Esophagus muscularis mucosa (tissue), 4 donors: ENCODE data around the gene ANKRD23. TPM values are rescaled to one million over a fixed set of nuclear protein-coding genes. Genes with fewer than 3 reads are reported as not detected.

Experiments
- DNase-seq: peaks from one replicate; pipeline ENCODE4 v3.0.0-alpha.2; 2017; ENCODE audit errors: extremely low spot score
- H3K27ac ChIP-seq, 4 donors: fragments of 200-600 bp; sonication (generic); replicated peaks in 1 of 4; 1 replicate in 3 of 4; 2 replicates in 1 of 4; pipeline ENCODE4 v1.5.1; 2016 to 2019; ENCODE audit warnings: mild to moderate bottlenecking in 1 of 4
- H3K27me3 ChIP-seq, 4 donors: fragments of 200-600 bp; sonication (generic); one replicate each; pipeline versions ENCODE4 v1.5.1 to v1.6.0; 2016 to 2019
- H3K36me3 ChIP-seq, 4 donors: fragments of 200-600 bp; sonication (generic); one replicate each; pipeline ENCODE4 v1.5.1; 2016 to 2019
- H3K4me1 ChIP-seq, 4 donors: fragments of 200-600 bp; sonication (generic); one replicate each; pipeline ENCODE4 v1.5.1; 2016 to 2019
- H3K4me3 ChIP-seq, 4 donors: fragments of 200-600 bp; sonication (generic); 1 replicate in 2 of 4; 2 replicates in 2 of 4; pipeline ENCODE4 v1.5.1; 2016 to 2019; ENCODE audit warnings: mild to moderate bottlenecking in 4 of 4, moderate library complexity in 1 of 4
- H3K9me3 ChIP-seq, 4 donors: fragments of 200-600 bp; sonication (generic); 1 replicate in 3 of 4; 2 replicates in 1 of 4; pipeline ENCODE4 v1.5.1; 2016 to 2019
- CTCF ChIP-seq, 3 experiments: fragments of 200-600 bp in 2 of 3; fragments of 450-650 bp in 1 of 3; sonication (generic) in 2 of 3; IDR thresholded peaks; one replicate each; pipeline ENCODE4 v1.5.1; 2017 to 2019; ENCODE audit warnings: antibody characterized with exemption in 3 of 3, mild to moderate bottlenecking in 2 of 3, moderate library complexity in 1 of 3
- EP300 ChIP-seq: sonication (generic); formaldehyde crosslinking; IDR thresholded peaks from one replicate; pipeline ENCODE4 v1.6.1; 2017; ENCODE audit warnings: antibody characterized with exemption
- POLR2A ChIP-seq: fragments of 450-650 bp; IDR thresholded peaks from one replicate; pipeline ENCODE4 v1.6.1; 2017; ENCODE audit warnings: antibody characterized with exemption, moderate library complexity, mild to moderate bottlenecking, low read depth
- POLR2AphosphoS5 ChIP-seq, 2 donors: sonication (generic); formaldehyde crosslinking; IDR thresholded peaks; one replicate each; pipeline ENCODE4 v1.6.1; 2017; ENCODE audit warnings: antibody characterized with exemption in 2 of 2
- WGBS: methylation state at CpG from one replicate; pipeline ENCODE4 v1.1.5; 2018; 5-methylcytosine and 5-hydroxymethylcytosine counted together
- intact Hi-C: fragments of 100-400 bp; cut with DNase I; formaldehyde crosslinking; loops from one replicate; pipeline ENCODE4 v1.15.1; 2023
- total RNA-seq, 4 donors: library from RNA; depleted of rRNA; stranded (reverse); fragments of >200 nt; gene quantifications; one replicate each; pipeline versions ENCODE4 v1.1.0 to v1.2.1, GENCODE V29; 2016

Gene ANKRD23
- total RNA-seq, 4 donors from 2014 or later, result 2.2 to 6.0 (median 4.2) TPM

- DNase-seq, result no peak
- H3K27ac ChIP-seq, result peak overlapping the region; percentile 48 to 64 (median 63)
- H3K27me3 ChIP-seq, result no peaks in the 10 kb centered on the region
- WGBS, result 51% methylated on average over 6 of the region's 6 CpGs
- no peak for TF ChIP-seq EP300
- TF ChIP-seq POLR2AphosphoS5 (IDR thresholded peaks at IDR 0.05), result no peak
- TF ChIP-seq CTCF (IDR thresholded peaks at IDR 0.05), result no peak
- TF ChIP-seq POLR2A, result no peak
- intact Hi-C loops, result no loop called here
- H3K36me3 ChIP-seq, result peaks cover 25 to 66% (median 51%) of the 10 kb centered on the region in 4 donors
- peaks cover 37 to 59% (median 57%) of the 10 kb centered on the region in 4 donors for H3K4me1 ChIP-seq
- H3K4me3 ChIP-seq, result no peak overlapping the region
- no peaks in the 10 kb centered on the region for H3K9me3 ChIP-seq
These were observed 19.5 kb downstream of the ANKRD23 start for GRCh38 chr2:96824079-96824870.

GRCh38 chr2:96823198-96823597 lies 20.6 kb downstream of the ANKRD23 start:
- peak overlapping the region; percentile 48 to 64 (median 63) for H3K27ac ChIP-seq
- H3K36me3 ChIP-seq, result peaks cover 14 to 55% (median 40%) of the 10 kb centered on the region in 4 donors
- H3K27me3 ChIP-seq, result no peaks in the 10 kb centered on the region
- intact Hi-C loops, result no loop called here
- peaks cover 47 to 70% (median 68%) of the 10 kb centered on the region in 4 donors for H3K4me1 ChIP-seq
- no peak for TF ChIP-seq CTCF (IDR thresholded peaks at IDR 0.05)
- TF ChIP-seq POLR2A, result no peak
- no peak for TF ChIP-seq EP300
- no peak for TF ChIP-seq POLR2AphosphoS5 (IDR thresholded peaks at IDR 0.05)
- H3K4me3 ChIP-seq, result no peak overlapping the region
- 57% methylated on average over 2 of the region's 11 CpGs for WGBS
- DNase-seq, result no peak
- no peaks in the 10 kb centered on the region for H3K9me3 ChIP-seq

GRCh38 chr2:96822786-96823185 lies 21.0 kb downstream of the ANKRD23 start:
- H3K27ac ChIP-seq, result peak overlapping the region; percentile 48 to 64 (median 63)
- DNase-seq, result no peak
- peaks cover 52 to 74% (median 72%) of the 10 kb centered on the region in 4 donors for H3K4me1 ChIP-seq
- no peaks in the 10 kb centered on the region for H3K27me3 ChIP-seq
- no peaks in the 10 kb centered on the region for H3K9me3 ChIP-seq
- intact Hi-C loops, result no loop called here
- H3K36me3 ChIP-seq, result peaks cover 10 to 51% (median 36%) of the 10 kb centered on the region in 4 donors
- 33% methylated on average over 4 of the region's 4 CpGs for WGBS
- no peak overlapping the region for H3K4me3 ChIP-seq
- TF ChIP-seq CTCF (IDR thresholded peaks at IDR 0.05) (no peak), POLR2A (no peak), POLR2AphosphoS5 (IDR thresholded peaks at IDR 0.05) (no peak), EP300 (no peak)

GRCh38 chr2:96821113-96821675 lies 22.6 kb downstream of the ANKRD23 start:
- Histone ChIP-seq H3K9me3 (no peaks in the 10 kb centered on the region), H3K27me3 (no peaks in the 10 kb centered on the region), H3K27ac (peak overlapping the region in 1 of 4 donors; percentile 8), H3K4me1 (peaks cover 59 to 84% (median 80%) of the 10 kb centered on the region in 4 donors), H3K36me3 (peaks cover 0 to 35% (median 20%) of the 10 kb centered on the region in 4 donors), H3K4me3 (no peak overlapping the region)
- intact Hi-C loops, result no loop called here
- 76% methylated on average over 11 of the region's 11 CpGs for WGBS
- TF ChIP-seq EP300 (no peak), POLR2A (no peak), CTCF (IDR thresholded peaks at IDR 0.05) (no peak), POLR2AphosphoS5 (IDR thresholded peaks at IDR 0.05) (no peak)
- DNase-seq, result no peak
